Spleen (tissue), 7 donors: Measurements from ENCODE around the gene WASF2.

Experiments used
- CTCF ChIP-seq, 11 experiments: fragments of 200-600 bp in 7 of 11; fragments of 450-650 bp in 4 of 11; sonication (generic) in 4 of 11; IDR thresholded peaks in 8 of 11; conservative IDR thresholded peaks in 3 of 11; 1 replicate in 7 of 11; 2 replicates in 4 of 11; pipeline versions ENCODE4 v1.4.0 to v1.8.0; 2016 to 2021; ENCODE audit warnings: antibody characterized with exemption in 11 of 11, inconsistent platforms in 4 of 11, mild to moderate bottlenecking in 1 of 11
- POLR2A ChIP-seq, 3 donors: fragments of 450-650 bp; IDR thresholded peaks; one replicate each; pipeline ENCODE4 v1.5.1; 2017; ENCODE audit warnings: antibody characterized with exemption in 3 of 3, mild to moderate bottlenecking in 1 of 3
- donor health status: DM: no; HTN: no; CAD: no; lungs with moderate emphysema.
- donor health status: DM: no; HTN: no; CAD: no.
- donor health status: DM: no; HTN: no; CAD: no.

GRCh38 chr1:27403065-27403726, 86.8 kb downstream of the WASF2 start:
- peak in 6 of 11 experiments; percentile 7 to 47 (median 28) for TF ChIP-seq CTCF (IDR thresholded peaks at IDR 0.05 in 8 of 11, conservative IDR thresholded peaks at IDR 0.05 in 3 of 11)
- no peak for TF ChIP-seq POLR2A (IDR thresholded peaks at IDR 0.05)
